ENCODE measurements around the gene TMEM151B.
"Not testable (repeated sequence)": the region's sequence is repeated elsewhere in the genome, so short reads cannot be mapped to it uniquely, and the experiment has no call there.

The TMEM151B gene

DNA sequence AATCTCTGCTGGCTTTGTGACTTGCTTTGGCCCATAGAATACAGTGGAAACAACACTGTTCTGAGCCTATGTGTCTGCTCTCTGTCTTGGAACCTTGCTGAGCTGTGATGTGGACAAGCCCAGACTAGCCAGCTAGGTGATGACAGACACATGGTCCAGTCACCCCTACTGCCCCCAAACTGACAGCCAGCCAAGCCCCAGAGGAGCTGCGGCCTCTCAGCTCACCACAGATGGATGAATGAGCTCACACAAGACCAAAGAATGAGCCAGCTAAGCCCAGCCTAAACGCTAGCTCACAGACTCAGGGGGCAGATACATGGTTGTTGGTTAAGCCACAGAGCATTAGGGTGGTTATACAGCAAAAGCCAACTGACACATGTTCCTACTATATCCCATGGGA is 38.8 kb downstream of the TMEM151B start:
- no peak for DNase-seq

DNA sequence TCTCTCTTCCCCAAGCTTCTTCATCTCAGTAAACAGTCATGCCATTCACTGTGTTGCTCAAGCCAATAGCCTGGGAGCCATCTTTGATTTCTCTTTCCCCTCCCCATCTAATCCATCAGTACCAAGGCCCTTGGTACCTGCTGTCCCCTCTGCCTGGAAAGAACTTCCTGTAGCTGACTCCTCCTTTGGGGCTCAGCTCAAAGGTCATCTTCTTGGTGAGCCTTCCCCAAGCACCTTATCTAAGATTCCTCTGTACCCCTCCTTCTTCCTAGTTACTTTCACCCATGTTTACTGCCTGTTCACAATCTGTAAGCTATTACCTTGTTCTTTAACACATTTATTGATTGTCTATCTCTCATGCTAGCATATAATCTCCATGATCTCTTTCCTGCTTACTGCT is 39.4 kb downstream of the TMEM151B start:
- DNase-seq = no peak

DNA sequence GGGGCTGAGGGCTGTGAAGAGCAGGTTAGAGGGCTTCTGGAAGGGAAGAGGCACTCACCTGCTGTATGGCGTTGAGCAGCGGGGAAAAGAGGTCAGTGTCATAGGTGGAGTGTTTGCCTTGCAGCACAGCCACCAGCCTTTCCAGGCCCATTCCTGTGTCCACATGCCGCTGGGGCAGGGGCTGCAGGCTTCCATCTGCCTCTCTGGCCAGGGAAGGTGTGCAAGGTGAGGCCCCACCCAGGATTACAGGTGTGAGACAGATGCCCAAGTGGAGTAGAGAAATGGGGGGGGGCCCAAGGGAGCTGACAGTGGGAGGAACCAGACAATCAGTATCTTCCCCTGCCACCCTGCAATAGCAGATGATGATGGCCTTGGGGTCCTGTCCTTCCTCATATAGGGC is 40.0 kb downstream of the TMEM151B start:
- DNase-seq = no peak

DNA sequence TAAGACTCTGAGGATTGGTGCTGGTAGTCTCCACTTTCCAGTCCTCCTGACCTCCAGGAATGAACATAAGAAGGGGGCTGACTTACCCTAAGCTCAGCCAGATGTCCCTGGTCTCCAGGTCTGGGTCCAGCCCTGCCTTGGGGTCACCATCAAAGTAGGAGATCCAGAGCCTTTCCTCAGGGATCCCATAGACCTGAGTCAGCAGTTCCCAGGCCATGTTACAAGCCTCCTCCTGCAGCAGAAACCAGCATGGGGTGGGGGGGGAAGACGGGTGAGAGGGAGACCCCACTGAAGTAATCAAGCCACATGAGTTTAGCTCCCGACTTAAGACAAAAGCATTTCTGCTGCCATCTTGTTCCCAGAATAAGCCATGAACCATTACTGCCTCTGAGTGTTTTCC is 41.1 kb downstream of the TMEM151B start:
- DNase-seq = no peak

DNA sequence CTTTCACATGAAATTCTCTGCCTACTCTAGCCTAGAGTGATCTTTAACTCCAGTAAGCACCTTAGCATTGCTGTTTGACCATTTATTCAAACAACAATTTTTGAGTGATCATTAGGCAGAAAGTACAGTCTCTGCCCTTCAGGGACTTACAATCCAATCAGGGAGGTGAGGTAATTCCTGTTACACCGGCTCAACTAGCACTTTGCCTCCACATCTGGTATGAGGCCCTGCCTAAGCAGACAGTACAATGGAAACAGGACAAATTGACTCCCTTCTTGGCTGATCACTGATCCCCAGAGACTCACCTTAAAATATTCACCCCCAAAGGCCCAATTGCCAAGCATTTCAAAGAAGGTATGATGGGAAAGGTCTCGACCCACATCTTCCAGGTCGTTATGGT is 41.5 kb downstream of the TMEM151B start:
- no peak for DNase-seq

DNA sequence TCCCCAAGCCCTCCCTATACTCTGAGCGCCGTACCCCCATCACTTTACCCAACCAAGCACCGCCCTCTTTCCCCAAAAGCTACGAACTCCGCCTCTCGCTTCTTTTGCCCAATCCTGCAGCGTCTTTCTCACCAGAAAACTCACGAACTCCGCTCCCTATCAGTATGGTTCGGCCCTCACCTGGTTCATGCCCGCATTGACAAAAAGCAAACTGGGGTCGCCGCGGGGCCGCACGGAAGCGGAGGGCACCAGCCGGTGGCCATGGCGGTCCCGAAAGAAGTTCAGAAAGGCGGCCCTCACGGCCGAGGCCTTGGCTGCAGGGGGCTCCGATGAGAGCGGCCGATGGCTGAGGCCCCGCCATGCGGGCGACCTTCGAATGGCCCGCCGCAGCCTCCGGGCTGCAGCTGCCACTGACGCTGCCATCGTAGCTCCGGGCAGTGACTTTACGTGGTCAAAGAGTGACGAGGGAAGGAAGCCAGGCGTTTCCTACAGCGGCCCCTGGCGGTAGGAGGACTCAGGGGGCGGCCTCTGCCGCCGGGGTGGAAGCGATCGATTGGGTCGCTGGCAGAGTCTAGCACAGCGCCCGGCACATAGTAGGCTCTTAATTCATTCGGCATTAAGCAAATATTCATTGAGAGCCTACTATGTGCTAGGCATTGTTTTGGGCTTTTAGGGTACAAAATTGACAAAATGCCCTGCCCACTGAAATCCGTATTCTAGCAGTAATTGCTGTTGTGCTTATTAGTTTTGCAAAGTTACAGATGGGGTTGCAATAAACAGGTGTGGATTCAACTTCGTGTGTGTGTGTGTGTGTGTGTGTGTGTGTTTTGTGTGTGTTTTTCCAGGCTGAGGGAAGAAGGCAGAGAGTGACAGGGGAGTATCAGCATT is 42.9 kb downstream of the TMEM151B start, which contains the start of gene AARS2:
TSS of gene AARS2 (minus strand) at position 447 of the 888 bp plus-strand sequence. CDS start at position 423, 24 bp downstream.
- DNase-seq = peak; percentile 77

DNA sequence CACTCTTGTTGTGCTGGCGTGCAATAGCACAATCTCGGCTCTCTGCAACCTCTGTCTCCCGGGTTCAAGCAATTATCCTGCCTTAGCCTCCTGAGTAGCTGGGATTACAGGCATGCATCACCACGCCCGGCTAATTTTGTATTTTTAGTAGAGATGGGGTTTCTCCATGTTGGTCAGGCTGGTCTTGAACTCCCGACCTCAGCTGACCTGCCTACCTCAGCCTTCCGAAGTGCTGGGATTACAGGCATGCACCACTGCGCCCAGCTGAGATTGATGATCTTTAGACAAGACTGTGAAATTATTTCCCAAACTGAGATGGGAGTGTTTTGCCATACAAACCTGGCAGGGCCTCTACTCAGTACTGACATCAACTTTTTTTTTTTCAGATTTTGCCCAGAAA is 44.4 kb downstream of the TMEM151B start:
- not testable (repeated sequence) for DNase-seq

DNA sequence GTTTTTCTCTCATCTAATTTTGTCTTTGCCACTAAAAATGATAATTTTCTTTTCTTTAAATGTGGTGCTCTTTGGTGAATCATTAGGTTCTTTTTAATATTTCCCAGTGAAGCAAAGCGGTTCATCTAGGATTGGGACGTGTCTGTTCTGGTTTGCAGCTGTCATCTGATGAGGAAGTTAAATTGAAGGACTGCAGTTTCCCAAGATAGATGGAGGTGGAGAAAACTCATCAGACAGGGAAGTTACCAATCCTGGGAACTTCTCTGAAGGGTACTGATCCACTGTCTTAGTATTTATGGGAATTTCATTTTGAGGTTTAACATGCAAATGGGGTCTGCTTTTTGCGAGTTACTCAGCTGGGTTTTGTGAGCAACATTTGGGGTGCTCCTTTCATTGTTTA is 45.3 kb downstream of the TMEM151B start:
- DNase-seq = no peak

DNA sequence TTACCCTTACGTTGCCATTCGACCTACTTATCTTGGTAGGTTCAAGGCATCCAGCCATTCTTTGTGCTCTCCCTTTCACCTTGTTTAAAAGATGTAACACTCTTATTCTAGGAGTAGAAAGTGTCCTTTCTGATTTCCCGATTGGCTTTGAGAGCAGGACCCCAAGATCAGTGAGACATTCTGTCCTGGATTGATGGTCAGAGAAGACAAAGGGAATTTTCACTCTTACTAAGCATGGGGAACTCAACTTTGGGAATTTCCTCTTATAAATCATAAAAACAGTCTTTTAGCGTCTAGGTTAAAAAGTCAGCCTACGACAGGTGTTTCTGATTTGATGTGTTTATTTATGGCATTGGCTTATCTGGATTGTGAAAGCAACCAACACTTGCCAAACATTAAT is 45.7 kb downstream of the TMEM151B start:
- DNase-seq = no peak

DNA sequence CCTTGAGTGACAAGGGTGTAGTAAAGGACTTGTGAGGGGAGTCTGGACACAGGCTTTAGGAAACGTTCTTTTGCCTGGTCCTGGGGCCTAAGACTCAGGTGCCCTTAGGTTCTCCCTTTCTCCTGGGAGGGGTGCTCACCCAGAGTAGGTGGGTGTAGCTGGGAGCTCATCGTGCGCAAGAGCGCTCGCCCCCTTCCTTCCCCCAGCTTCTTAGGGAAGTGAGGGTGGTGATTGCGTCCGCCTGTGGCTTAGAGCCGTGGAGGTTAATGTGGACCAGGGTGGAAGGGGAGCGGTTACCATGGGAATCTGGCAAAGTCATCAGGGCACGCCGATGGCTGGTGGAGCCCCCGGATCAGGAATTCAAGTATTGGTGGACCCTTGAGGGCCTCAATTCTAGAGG is 46.2 kb downstream of the TMEM151B start:
- DNase-seq = no peak

DNA sequence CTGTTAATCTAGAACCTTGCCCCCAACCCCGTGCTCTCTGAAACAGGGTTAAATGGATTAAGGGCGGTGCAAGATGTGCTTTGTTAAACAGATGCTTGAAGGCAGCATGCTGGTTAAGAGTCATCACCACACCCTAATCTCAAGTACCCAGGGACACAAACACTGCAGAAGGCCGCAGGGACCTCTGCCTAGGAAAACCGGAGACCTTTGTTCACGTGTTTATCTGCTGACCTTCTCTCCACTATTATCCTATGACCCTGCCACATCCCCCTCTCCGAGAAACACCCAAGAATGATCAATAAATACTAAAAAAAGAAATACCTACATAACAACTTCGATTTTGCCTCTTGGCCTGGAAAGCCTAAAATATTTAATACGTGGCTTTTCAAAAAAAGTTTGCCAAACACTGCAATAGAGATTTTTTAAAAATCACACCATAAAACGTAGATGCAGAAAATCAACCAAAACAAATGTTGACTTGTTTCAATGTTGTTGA is 46.9 kb downstream of the TMEM151B start:
- not testable (repeated sequence) for DNase-seq

DNA sequence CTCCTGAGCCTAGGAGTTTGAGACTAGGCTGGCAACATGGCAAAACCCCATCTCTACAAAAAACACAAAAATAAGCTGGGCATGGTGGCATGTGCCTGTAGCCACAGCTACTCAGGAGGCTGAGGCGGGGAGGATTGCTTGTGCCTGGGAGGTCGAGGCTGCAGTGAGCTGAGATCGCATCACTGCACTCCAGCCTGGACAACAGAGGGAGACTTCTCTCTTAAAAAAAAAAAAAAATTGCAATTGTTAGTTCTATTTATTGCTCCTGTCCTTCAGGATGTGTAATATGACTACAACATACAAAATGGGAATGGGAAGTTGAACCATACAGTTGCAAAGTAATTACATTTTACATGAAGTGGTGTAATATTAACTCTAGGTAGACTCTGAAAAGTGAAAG is 51.0 kb downstream of the TMEM151B start:
- no peak for DNase-seq

DNA sequence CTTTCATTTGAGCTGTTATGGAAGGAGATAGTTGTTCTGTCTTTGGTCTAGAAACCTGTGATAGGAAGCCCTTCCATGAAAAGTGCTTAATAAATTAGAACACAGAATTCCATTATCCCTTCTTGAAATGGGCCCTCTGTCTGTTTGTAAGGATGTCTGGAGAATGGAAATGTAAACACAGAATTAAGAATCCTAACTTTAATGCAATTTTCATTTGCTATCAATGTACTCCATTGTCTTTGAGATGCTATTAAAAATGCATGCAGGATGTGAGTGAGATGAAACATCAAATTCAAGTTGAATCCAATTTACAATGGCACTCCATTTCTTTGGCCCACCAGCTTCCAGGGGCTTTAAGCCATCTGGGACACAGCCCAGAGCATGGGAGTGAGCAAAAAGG is 56.8 kb downstream of the TMEM151B start:
- DNase-seq = no peak

DNA sequence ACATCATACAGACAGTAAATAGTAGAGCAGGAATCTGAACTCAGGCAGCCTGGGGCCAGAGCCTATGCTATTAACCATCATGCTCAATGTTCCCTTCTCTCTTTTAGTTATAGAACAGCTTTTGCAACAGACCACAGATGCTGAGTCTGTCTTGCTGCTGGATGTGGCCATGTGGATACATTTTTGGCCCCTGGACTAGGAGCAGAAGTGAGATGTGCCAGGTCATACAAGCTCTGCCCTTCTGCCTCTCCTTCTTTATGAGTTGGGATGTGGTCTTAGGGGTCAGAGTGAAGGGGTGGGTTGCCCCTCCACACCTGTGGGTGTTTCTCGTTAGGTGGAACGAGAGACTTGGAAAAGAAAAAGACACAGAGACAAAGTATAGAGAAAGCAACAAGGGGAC is 57.5 kb downstream of the TMEM151B start:
- no peak for DNase-seq

DNA sequence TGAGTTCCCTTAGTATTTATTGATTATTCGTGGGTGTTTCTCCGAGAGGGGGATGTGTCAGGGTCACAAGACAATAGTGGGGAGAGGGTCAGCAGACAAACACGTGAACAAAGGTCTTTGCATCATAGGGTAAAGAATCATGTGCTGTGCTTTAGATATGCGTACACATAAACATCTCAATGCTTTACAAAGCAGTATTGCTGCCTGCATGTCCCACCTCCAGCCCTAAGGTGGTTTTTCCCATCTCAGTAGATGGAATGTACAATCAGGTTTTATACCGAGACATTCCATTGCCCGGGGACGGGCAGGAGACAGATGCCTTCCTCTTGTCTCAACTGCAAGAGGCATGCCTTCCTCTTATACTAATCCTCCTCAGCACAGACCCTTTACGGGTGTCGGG is 58.0 kb downstream of the TMEM151B start:
- DNase-seq = not testable (repeated sequence)

DNA sequence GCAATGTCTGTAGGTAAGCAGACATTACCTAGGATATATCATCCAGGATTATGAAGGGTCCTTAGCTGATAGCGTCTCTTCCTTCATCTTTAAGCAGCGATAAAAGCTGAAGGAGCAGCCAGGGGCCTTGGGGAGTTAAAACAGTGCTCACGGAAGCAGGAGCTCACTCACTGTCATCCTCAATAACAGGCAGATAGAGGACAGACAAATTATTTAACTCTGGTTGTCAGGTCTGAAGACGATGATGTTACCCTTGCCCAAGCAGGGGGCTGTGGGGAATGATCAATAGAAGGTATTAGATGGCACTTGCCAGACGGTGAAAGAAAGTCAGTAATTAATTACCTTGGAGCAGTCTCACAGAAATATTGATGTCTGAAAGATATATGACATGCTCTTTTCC is 59.6 kb downstream of the TMEM151B start:
- no peak for DNase-seq

DNA sequence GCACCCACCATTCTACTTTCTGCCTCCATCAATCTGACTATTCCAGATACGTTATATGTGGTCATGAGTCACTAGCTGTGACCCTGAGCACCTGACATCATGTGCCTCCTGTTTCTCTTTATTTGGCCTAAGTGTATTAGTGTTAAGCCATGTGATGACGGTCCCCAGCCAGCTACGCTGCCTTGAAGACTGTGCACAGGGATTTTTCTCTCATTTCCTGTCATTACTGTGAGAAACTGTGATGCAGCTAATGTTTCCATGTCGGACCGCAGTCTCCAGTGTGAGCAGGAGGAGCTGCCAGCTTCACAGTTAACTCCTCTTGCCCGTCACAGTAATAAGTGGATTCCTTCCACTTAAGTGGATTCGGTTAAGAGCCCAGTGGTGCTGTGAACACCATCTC is 62.3 kb downstream of the TMEM151B start:
- DNase-seq = no peak

DNA sequence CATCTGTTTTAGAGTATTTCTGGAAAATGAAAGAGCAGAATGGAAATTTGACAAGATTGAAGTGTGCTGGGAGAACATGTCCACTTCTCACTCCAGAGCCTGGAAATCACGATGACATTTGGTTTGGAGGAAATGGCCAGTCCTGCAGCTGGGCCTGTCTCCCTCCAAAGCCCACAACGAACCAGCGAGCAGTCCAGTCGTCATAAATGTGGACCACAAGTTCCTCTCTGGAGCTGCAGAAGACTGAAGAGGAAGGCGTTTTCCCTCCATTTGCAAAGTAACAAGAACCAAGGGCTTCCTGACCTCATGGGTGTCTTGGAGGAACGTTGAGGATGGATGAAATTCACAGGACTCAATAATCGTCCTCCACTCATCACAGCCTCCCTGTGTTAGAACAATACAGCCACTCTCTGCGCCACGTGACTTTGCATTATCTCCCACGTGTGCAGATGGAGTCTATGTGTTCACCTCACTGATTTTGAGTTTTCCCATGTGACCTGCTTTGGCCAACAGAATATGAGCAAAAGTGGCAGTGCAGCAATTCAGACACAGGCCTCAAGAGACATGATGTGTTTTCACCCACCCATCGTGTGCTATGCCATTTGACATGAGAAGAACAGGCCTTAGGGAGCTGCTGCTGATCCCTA is 63.1 kb downstream of the TMEM151B start:
- DNase-seq = no peak

DNA sequence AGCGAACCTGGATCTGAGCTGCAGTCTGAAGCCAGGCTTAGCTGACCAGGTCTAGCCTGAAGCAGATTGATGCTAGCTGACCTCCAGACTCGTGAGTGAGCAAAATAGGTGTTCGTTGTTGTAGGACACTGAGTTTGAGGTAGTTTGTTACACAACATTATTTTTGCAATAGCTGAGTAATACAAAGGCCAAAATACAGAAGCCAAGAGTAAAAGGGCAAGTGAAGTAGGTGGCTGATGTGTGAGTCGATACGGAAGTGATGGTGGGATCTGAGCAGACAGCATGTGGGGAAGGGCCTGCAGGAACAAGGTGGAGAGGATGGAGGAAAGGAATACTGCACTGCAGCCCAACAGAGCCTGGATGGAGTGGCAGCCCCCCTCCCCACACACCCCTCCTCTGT is 63.7 kb downstream of the TMEM151B start:
- no peak for DNase-seq

DNA sequence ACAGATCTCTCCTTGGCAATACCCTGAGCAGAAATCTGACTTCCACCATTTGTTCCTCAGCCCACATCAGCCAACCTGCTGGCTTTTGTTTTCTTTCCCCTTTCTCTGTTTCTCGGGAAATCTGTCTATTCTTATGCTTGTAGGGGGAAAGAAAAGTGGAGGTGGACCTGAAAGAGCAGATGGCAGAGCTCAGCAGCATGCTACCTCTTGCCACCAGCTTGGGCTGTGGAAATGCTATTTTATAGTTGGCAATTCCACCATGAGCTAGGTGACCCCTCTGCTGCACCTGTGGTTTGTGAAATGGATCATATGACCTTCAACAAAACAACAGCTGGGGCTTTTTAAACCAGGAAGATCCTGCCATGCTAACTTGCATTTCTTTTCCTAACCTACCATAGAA is 65.4 kb downstream of the TMEM151B start:
- no peak for DNase-seq

DNA sequence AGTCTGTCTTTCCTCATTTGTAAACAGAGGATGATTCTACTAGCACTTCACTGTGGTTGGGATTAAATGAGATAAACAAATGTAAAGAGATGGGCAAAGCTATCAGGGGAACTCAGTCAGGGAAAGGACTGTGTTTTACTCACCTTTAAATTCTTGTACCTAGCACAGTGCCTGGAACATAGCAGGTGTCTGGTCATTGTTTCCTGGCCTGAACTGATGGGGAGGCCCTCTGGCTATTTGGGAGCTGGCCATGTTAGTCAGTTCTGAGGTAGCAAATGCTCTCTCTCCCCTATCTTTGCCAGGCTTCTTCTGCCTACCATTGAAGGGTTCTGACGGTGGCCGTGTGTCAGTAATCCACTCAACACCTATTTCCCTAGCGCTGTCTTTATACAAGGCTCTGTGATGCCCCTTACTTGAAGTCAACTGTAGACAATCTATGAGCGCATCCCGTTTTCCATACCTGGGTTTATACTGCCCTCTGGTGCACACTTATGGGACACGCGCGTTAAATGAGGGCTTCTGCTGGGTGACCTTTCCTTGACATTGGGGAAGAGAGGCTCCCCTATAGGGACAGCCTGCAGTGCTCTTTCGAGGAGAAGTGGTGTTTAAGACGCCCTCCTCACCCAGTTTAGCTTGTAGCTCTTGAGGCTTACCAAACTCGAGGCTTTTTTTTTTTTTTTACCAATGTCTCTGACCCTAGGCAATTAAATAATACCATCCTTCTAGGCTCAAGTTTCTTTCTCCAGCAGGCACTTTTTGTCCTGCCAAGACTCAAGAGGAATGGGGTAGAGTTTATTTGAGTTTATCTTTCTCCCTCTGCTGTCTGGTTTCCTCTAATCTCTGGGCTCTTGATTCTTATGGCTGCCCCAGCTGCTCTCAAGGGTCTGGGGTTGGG is 68.2 kb downstream of the TMEM151B start:
- DNase-seq = peak; percentile 46

DNA sequence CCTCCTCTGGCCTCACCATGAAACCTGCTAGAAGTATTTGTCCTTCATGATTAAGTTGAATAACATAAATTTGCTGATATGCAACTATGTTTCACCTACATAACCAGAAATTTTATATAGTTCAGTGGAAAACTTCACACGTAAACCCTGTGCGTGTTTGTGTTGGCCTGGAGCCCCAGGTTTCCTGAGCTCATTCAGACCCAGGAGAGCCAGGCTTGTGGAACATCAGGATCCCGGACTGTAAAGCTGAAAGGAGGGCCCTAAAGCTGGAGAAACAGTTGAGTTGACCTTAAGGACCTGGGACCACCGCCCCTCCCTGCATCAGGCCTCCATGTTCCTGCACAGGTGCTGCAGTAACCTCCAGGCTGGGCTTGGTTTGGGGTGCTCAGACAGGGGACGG is 69.1 kb downstream of the TMEM151B start:
- no peak for DNase-seq
